GM12892 (cell line): ENCODE measurements around the gene MALL.
"Not testable (repeated sequence)": the region's sequence is repeated elsewhere in the genome, so short reads cannot be mapped to it uniquely, and the experiment has no call there.

Experiments used
- POLR2A ChIP-seq: IDR thresholded peaks from 2 replicates; pipeline ENCODE4 v1.6.1; 2011; ENCODE audit warnings: low read depth, low read length, control low read depth
- POLR2AphosphoS5 ChIP-seq: IDR thresholded peaks from 2 replicates; pipeline ENCODE4 v1.6.1; 2011; ENCODE audit warnings: low read depth, low read length, control low read depth
- TAF1 ChIP-seq: IDR thresholded peaks from 2 replicates; pipeline ENCODE4 v1.6.1; 2011; ENCODE audit warnings: low read depth, mild to moderate bottlenecking, control low read depth, low read length, borderline replicate concordance

DNA sequence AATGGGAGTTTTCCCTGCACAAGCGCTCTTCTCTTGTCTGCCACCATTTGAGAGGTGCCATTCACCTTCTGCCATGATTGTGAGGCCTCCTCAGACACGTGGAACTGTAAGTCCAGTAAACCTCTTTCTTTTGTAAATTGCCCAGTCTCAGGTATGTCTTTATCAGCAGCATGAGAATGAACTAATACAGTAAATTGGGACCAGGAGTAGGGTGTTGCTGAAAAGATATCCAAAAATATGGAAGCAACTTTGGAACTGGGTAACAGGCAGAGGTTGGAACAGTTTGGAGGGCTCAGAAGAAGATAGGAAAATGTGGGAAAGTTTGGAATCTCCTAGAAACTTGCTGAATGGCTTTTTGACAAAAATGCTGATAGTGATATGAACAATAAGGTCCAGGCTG is 38.6 kb upstream of the MALL start:
- not testable (repeated sequence) for TF ChIP-seq POLR2AphosphoS5, TAF1, POLR2A
